Prostate gland (tissue), 2 donors: ENCODE results near the gene NEO1.

Source experiments
- CTCF ChIP-seq, 4 experiments: fragments of 200-600 bp in 2 of 4; fragments of 450-650 bp in 2 of 4; sonication (generic) in 2 of 4; IDR thresholded peaks; 1 replicate in 3 of 4; 2 replicates in 1 of 4; pipeline ENCODE4 v1.5.1; 2016 to 2019; ENCODE audit warnings: antibody characterized with exemption in 4 of 4, mild to moderate bottlenecking in 2 of 4, moderate library complexity in 2 of 4
- POLR2A ChIP-seq: fragments of 450-650 bp; IDR thresholded peaks from one replicate; pipeline ENCODE4 v1.6.1; 2016; ENCODE audit warnings: antibody characterized with exemption, mild to moderate bottlenecking

GRCh38 chr15:73004462-73004861, 47.8 kb upstream of the NEO1 start:
- no peak for TF ChIP-seq CTCF (IDR thresholded peaks at IDR 0.05)
- no peak for TF ChIP-seq POLR2A
